H1 (cell line): ENCODE data around the gene FH. TPM values are rescaled to one million over a fixed set of nuclear protein-coding genes. Genes with fewer than 3 reads are reported as not detected.

Source experiments
- GTF2F1 ChIP-seq: IDR thresholded peaks from 2 replicates; pipeline ENCODE4 v1.6.1; 2012; ENCODE audit warnings: low read depth, low read length, improper control_type of control experiment, borderline replicate concordance
- NRF1 ChIP-seq: IDR thresholded peaks from 2 replicates; pipeline ENCODE4 v1.6.1; 2011; ENCODE audit warnings: mild to moderate bottlenecking, low read depth, low read length, improper control_type of control experiment
- RBBP5 ChIP-seq: IDR thresholded peaks from 2 replicates; pipeline ENCODE4 v1.7.1; 2012; ENCODE audit warnings: low read depth, mild to moderate bottlenecking, inconsistent platforms, low read length, moderate library complexity, borderline replicate concordance
- SP2 ChIP-seq: IDR thresholded peaks from 2 replicates; pipeline ENCODE4 v1.6.1; 2012; ENCODE audit warnings: mild to moderate bottlenecking, low read length, inconsistent platforms
- TBP ChIP-seq: IDR thresholded peaks from 2 replicates; pipeline ENCODE4 v1.6.1; 2011; ENCODE audit warnings: low read depth, low read length, improper control_type of control experiment
- polyA plus RNA-seq, 7 experiments: library from polyadenylated mRNA; depleted of rRNA in 3 of 7; stranded (reverse) in 5 of 7; unstranded in 2 of 7; fragments of >200 nt in 5 of 7; fragments of 200-250 nt in 2 of 7; gene quantifications; 1 replicate in 5 of 7; 2 replicates in 1 of 7; 4 replicates in 1 of 7; pipeline versions ENCODE4 v1.2.1 to v1.2.3, GENCODE V29; 2011 to 2013; ENCODE audit warnings: missing spikeins in 2 of 7, mixed read lengths in 2 of 7
- total RNA-seq: library from RNA; stranded (reverse); fragmentation: NEBNext Ultra II Directional; extraction: Animal tissue kit (Norgen Biotek cat#: 25700); gene quantifications from 2 replicates; pipeline ENCODE4 v1.2.1, GENCODE V29; 2021

The FH gene
- total and polyA plus RNA-seq, 2 of the 8 experiments (the other 6 are each of a cell fraction or from before 2014, with no cell fraction given) = 45.0 to 81.9 TPM

DNA sequence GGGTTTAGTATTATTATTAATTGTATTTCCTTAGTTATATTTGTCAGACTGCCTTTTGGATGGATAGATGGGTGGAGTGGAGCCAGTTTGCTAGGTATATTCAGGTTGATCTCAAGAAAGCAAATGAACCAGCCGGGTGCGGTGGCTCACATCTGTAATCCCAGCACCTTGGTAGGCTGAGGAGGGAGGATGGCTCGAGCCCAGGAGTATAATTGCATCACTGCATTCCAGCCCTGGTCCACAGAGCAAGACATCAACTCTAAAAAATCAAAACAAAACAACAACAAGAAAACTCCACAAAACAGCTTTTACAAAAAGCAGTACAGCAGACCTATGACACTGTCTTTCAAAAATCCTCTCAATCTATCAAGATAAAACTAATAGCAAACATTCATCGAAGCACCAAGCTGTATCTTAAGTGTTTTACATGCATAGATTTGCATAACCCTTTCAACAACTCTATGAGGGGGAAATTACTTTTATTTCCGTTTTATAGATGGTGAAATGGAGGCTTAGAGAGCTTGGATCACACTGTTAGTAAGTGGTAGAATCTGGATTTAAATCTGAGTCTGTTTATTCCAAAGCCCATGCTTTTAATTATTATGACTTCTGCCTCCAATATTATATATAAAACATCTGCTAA is 38.1 kb upstream of the FH start (continued):
- TF ChIP-seq NRF1 (no peak), TBP (no peak), RBBP5 (no peak), SP2 (no peak), GTF2F1 (no peak)
